HG02970 (cell line): Measurements from ENCODE around the gene PTPRU.
"Not testable (repeated sequence)": the region's sequence is repeated elsewhere in the genome, so short reads cannot be mapped to it uniquely, and the experiment has no call there.

Experiments used
- ATAC-seq: cut with Tn5 transposase; IDR thresholded peaks from one replicate; pipeline ENCODE4 v1.9.1; 2021; ENCODE audit warnings: mild to moderate bottlenecking, moderate library complexity, moderate number of reproducible peaks; ENCODE audit not compliant: unreplicated experiment, low FRiP score

PTPRU gene

GRCh38 chr1:29284286-29284960 lies 48.1 kb downstream of the PTPRU start:
- ATAC-seq, result no peak

DNA sequence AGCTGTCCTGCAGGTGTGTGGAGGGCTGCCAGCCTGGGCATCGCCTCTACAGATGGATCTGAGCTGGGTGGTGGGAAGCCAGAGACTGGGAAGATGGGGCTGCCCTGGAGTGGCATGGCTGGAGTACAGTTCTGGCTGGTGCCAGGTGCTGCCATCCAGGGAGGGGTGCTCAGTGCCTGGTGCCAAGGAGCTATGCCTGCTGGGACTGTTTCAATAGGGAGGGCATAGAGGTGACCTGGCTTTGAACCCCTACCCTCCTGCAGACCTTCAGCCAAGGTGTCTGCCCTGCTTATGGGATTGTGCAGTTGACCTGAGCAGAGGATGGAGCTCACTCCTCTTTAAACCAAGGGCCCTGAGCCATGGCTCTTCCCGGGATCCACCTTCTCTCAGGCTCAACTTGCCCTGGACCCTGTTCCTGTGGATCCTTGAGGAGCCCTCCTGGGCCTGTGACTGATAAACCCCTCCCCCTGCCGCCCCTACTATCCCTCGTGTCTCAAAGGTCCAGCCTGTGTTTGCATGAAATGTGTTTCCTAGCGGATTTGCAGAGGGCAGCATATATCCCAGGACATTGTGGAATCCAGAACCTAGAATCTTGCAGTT lies 48.7 kb downstream of the PTPRU start:
- ATAC-seq, result no peak

GRCh38 chr1:29285771-29286170 lies 49.4 kb downstream of the PTPRU start:
- ATAC-seq, result no peak

GRCh38 chr1:29286194-29286767 lies 50.0 kb downstream of the PTPRU start:
- ATAC-seq, result no peak

GRCh38 chr1:29289493-29289892 lies 53.2 kb downstream of the PTPRU start:
- ATAC-seq, result no peak

- no peak for ATAC-seq
Observed at GRCh38 chr1:29290414-29290985, 54.2 kb downstream of the PTPRU start.

DNA sequence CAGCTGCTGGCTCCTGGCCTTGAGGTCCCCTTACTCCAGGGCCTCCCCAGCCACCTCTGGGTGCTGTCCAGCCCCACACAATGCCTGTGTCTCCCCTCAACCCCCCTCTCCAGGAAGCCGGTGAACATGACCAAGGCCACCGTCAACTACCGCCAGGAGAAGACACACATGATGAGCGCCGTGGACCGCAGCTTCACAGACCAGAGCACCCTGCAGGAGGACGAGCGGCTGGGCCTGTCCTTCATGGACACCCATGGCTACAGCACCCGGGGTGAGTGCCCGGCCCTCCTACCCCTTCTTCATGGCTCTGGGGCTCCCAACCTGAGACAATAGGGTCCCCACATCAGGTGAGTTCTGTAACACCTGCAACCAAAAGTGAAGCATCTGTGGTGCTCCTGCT lies 55.4 kb downstream of the PTPRU start:
- ATAC-seq, result no peak

DNA sequence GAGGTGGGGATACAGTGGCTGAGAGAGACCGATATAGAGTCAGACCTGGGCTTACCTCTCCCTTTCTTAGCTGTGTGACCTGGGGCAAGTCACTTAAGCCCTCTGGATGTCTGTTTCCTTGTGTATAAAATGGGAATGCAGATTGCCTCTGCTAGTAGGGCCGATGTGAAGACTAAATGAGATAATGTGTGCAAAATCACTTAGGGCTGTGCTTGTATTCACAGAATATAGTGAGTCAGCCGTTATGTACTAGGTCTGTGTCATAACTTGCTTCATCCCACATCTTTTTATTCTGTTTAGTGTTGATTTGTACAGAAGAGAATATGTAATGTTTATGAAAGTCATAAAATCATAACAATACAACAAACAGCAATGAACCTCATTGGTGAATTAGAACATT lies 56.0 kb downstream of the PTPRU start:
- no peak for ATAC-seq

GRCh38 chr1:29297450-29297849 lies 61.1 kb downstream of the PTPRU start:
- no peak for ATAC-seq

GRCh38 chr1:29298246-29298645 lies 61.9 kb downstream of the PTPRU start:
- ATAC-seq, result no peak

DNA sequence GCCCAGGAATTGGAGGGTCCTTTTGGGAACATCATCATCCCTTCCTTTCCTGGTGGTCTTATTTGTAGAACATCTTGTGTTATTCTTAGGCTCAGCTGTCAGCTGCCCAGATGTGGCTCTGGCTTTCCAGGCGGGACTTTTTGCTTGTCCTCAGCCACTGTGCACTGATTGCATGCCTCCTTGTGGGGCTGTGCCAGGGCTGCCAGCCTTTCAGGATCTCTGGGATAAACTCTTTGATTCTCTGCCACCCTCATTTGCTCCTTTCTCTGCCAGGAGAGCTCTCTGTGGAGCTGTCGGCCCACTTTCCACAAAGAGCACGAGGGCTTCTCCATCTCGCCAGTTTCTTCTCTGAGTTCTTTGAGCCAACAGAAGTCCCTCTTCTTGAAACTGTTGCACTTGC lies 63.1 kb downstream of the PTPRU start:
- ATAC-seq, result no peak

DNA sequence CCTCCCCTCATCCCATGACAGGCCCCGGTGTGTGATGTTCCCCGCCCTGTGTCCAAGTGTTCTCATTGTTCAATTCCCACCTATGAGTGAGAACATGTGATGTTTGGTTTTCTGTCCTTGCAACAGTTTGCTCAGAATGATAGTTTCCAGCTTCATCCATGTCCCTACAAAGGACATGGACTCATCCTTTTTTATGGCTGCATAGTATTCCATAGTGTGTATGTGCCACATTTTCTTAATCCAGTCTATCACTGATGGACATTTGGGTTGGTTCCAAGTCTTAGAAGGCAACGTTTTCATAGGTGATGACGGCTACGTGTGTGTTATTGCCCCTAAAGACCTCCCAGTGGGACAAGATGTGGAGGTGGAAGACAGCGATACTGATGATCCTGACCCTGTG lies 65.4 kb downstream of the PTPRU start:
- not testable (repeated sequence) for ATAC-seq

DNA sequence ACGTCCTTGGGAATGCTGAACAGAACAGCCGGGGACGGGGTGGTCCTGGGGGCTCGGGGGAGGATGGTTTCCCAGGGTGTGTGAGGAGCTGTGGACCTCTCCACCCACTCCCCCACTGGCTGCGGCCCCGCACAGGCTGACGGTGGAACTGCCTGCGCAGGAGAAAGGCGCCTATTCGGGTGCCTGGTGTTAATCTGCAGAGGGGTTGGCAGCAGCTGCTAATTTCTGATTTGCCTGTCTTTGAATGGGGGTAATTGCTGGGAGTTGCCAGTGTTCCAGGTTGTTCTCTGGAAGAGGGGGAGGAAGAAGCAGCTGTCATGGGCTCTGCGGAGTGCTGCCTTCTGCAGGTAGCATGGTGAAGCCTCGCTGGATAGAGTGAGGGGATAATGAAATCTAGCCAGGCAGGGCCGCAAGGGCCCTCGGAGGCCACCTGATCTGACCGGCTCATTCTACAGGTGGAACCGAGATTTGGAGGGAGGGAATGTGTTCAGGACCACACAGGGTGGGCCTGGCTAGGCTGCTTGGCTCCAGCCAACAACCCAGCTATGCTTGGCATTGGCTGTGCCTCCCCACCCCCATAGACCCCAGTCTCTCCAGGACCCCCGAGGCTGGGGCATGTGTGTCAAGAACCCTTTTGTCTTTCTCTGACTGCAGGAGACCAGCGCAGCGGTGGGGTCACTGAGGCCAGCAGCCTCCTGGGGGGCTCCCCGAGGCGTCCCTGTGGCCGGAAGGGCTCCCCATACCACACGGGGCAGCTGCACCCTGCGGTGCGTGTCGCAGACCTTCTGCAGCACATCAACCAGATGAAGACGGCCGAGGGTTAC lies 67.1 kb downstream of the PTPRU start:
- ATAC-seq, result no peak

DNA sequence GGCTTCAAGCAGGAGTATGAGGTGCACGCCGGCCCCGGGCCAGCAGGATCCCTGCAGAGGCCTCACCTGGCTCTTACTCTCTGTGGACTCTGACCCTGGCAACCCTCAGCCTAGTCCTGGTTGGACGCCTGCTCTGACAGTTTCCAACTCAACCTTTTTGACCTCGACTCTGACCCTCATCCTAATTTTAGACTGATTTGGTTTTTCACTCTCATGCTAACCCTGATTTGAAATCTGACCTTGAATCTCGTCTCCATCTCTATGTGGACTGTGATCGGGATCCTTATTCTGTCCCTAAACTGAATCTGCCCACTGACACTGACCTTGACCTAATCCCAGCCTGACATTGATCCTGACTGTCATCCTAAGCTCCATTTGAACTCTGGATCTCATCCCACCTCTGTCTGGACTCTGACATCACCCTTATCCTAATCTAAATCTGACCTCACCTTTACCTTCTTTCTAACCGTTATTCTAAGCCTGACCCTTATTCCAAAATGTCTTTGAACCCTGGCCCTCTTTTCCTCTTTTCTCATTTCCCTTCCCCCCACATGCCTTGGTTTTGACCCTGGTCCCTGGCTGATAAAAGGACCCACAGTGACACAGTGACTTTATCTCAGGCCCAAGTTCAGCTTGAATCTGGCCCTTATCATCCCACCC lies 67.8 kb downstream of the PTPRU start:
- no peak for ATAC-seq

- no peak for ATAC-seq
Observed at GRCh38 chr1:29305943-29306342, 69.6 kb downstream of the PTPRU start.

- no peak for ATAC-seq
Observed at GRCh38 chr1:29306471-29307140, 70.3 kb downstream of the PTPRU start.

DNA sequence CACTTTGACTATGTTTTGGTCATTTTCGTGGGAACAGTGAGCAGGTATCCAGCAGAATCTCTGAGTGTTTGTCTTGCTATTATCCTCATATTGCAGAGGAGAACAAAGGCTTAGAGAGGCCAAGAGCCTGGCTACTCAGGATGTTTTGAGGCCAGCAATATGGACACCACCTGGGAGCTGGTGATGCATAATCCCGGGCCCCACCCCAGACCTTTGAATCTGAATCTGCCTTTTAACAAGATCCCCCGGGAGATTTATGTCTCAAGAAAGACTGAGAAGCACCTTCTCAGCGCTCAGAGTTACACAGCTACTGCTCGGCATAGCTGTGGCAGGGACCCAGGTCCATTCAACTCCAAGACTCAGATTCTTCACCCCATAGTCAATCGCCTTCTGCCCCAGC lies 72.8 kb downstream of the PTPRU start:
- ATAC-seq, result no peak

DNA sequence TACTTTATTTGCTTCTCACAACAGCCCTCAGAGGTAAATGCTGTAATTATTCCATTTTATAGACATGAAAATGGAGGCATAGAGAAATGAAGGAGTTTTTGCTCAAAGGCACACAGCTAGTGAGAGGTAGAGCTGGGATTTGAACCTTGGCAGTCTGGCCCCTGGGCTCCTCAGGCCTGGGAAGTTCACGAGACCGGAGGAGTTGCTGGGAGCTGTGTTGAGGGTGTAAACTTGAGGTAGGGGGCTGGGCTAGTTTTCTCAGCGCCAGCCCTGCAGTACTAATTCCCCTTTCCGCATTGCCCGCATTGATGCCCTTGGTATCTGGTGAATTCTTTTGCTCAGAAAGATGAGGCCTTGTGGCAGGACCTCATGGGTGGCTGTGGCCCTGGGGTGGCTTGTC lies 73.3 kb downstream of the PTPRU start:
- no peak for ATAC-seq

DNA sequence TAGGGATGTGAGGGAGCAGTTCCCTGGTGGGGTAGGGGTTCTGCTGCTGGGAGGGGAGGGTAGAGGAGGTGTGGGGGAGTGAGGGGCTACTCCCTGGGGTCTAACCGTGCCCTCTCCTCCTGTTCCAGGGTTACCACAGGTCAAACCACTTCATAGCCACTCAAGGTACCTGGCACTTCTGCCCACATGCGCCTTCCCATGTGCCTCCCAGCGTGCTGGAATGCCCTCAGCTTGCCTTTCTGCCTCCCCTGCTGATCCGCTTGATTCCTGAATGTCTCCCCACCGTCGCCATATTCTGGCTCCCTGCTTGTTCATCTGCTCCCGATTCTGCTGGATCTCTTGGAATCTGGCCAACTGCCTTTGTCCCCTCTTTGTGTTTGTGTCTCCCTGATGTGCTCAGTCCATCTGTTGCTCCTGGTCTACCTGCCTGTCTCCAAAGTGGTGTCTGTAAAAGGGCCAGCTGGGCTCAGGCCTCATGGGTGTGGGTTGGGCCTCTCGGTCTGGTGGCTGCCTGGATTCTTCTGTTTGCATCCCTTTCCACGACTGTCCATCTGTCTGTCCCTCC lies 74.4 kb downstream of the PTPRU start:
- ATAC-seq, result no peak
